C4-2B (cell line): ENCODE results near the gene MALRD1.

Experiments used
- CTCF ChIP-seq: fragments of 450-650 bp; conservative IDR thresholded peaks from 2 replicates; pipeline ENCODE4 v1.5.1; 2017; ENCODE audit warnings: mild to moderate bottlenecking
- ZFX ChIP-seq: fragments of 450-650 bp; IDR thresholded peaks from 2 replicates; pipeline ENCODE4 v1.6.1; 2017

DNA sequence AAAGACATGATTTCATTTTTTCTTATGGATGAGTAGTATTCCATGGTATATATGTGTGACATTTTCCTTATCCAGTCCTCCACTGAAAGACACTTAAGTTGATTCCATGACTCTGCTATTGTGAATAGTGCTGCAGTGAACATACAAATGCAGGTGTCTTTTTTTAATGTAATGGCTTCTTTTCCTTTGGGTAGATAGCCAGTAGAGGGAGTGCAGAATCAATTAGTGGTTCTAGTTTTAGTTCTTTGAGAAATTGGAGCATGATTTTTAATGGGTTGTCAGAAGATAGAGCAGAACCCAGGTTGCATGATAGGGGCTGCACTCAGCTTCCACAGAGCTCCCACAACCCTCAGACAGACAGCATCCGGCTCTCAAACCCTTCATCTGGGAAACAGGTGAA lies 614.7 kb downstream of the MALRD1 start:
- TF ChIP-seq CTCF (peak; percentile 13; the same call in 1 of the 2 replicates), ZFX (no peak)
